Measurements from ENCODE around the gene AKAP5. TPM values are rescaled to one million over a fixed set of nuclear protein-coding genes. Genes with fewer than 3 reads are reported as not detected.

Gene AKAP5
- total and polyA plus RNA-seq, 9 of the 15 experiments (the other 6 are each of a cell fraction or from before 2014, with no cell fraction given): 0.06 to 0.94 (median 0.34) TPM

DNA sequence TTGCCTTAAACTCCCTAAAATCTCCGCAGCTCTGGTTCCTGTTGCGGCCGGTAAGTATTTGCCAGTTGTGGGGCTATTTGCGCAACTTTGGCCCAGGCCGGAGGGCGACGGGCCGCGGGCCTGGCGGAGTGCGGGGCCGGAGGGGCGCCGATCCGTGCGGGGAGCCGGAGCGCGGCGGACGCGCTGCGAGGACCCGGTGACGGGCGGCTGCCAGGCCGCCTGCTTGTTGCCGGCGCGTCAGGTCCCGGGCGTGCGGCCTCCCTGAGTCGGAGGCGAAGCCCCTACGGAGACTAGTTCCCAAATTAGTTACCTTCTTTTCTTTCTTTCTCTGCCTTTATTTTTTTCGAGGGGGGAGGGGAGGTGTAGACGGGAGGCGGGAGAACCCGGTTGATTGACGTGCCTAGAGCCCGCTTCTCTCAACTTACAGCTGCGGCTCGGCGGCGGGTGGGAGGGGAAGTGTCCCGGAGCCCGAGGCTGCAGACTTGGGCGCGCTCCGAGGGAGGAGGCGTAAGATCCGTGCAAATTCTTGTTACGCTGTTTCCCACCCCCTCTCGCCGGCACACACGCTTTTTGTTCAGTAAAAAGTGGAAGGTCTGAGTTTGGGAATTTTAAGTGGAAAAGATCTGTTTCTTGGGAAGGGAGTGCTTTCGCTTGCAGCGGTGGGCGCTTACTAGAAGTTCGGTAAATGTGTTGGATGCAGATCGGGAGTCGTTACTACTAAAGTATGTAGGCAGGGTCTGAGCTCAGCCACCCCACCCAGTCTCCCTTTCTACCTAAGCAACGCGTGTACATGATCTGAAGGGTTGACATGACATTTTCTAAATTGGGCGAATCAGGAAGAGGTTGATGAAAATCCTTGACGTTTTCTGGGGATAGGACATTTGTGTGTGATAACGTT lies 39.8 kb downstream of the AKAP5 start (continued):
- TF ChIP-seq, protein P1, sequence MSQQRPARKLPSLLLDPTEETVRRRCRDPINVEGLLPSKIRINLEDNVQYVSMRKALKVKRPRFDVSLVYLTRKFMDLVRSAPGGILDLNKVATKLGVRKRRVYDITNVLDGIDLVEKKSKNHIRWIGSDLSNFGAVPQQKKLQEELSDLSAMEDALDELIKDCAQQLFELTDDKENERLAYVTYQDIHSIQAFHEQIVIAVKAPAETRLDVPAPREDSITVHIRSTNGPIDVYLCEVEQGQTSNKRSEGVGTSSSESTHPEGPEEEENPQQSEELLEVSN (IDR thresholded peaks at IDR 0.05; ENCODE audit: borderline replicate concordance in 1 of 2, extremely low read depth in 1 of 2, insufficient read depth in 1 of 2, insufficient read length in 1 of 2, low read depth in 1 of 2, low read length in 1 of 2, poor library complexity in 1 of 2, severe bottlenecking in 1 of 2): peak in 1 of 2 experiments; percentile 32
- TF ChIP-seq ZC3H8 (IDR thresholded peaks at IDR 0.05): no peak
- TF ChIP-seq ZNF384 (IDR thresholded peaks at IDR 0.05; ENCODE audit: low read depth, low read length): peak; percentile 48; the same call in 1 of the 2 replicates
- TF ChIP-seq L3MBTL2 (IDR thresholded peaks at IDR 0.05): peak; percentile 87
- no peak for TF ChIP-seq CEBPG (CRISPR knock-in tag; IDR thresholded peaks at IDR 0.05)
- peak in 1 of 2 experiments; percentile 35; a peak in 3 of 4 replicates for TF ChIP-seq CEBPG (tag; conservative IDR thresholded peaks at IDR 0.05 in 1 of 2, IDR thresholded peaks at IDR 0.05 in 1 of 2)
- no peak for TF ChIP-seq ZZZ3 (IDR thresholded peaks at IDR 0.05)
- peak; percentile 57 for TF ChIP-seq POLR2G (IDR thresholded peaks at IDR 0.05; ENCODE audit: low read depth, low read length)
- TF ChIP-seq HNRNPL (IDR thresholded peaks at IDR 0.05; ENCODE audit: low read depth, low read length): peak; percentile 10; the same call in 1 of the 2 replicates
- TF ChIP-seq NRF1 (conservative IDR thresholded peaks at IDR 0.05 in 1 of 2, IDR thresholded peaks at IDR 0.05 in 1 of 2): peak; percentile 12 to 22; a peak in 2 of 4 replicates
- 0 out of 2 replicates have a peak, but pooled peaks have one; percentile 6 for TF ChIP-seq ELF1 (tag; IDR thresholded peaks at IDR 0.05)
- TF ChIP-seq MEIS2 (IDR thresholded peaks at IDR 0.05; ENCODE audit: partially characterized antibody): peak; percentile 60
- TF ChIP-seq EGR1 (conservative IDR thresholded peaks at IDR 0.05): peak; percentile 27; the same call in 1 of the 2 replicates
- TF ChIP-seq, protein P2, sequence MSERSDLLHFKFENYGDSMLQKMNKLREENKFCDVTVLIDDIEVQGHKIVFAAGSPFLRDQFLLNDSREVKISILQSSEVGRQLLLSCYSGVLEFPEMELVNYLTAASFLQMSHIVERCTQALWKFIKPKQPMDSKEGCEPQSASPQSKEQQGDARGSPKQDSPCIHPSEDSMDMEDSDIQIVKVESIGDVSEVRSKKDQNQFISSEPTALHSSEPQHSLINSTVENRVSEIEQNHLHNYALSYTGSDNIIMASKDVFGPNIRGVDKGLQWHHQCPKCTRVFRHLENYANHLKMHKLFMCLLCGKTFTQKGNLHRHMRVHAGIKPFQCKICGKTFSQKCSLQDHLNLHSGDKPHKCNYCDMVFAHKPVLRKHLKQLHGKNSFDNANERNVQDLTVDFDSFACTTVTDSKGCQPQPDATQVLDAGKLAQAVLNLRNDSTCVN (CRISPR knock-in tag; IDR thresholded peaks at IDR 0.05): no peak
- TF ChIP-seq, protein P3, sequence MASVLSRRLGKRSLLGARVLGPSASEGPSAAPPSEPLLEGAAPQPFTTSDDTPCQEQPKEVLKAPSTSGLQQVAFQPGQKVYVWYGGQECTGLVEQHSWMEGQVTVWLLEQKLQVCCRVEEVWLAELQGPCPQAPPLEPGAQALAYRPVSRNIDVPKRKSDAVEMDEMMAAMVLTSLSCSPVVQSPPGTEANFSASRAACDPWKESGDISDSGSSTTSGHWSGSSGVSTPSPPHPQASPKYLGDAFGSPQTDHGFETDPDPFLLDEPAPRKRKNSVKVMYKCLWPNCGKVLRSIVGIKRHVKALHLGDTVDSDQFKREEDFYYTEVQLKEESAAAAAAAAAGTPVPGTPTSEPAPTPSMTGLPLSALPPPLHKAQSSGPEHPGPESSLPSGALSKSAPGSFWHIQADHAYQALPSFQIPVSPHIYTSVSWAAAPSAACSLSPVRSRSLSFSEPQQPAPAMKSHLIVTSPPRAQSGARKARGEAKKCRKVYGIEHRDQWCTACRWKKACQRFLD (CRISPR knock-in tag; IDR thresholded peaks at IDR 0.05): no peak

All from K562 (cell line).